IMR-90 (cell line): ENCODE results near the gene DHX15.

Experiments
- CEBPB ChIP-seq: IDR thresholded peaks from 2 replicates; pipeline ENCODE4 v1.6.1; 2012; ENCODE audit warnings: low read depth, low read length, improper control_type of control experiment
- POLR2A ChIP-seq: IDR thresholded peaks from 2 replicates; pipeline ENCODE4 v1.6.1; 2012; ENCODE audit warnings: mild to moderate bottlenecking, low read depth, low read length
- RAD21 ChIP-seq: IDR thresholded peaks from 2 replicates; pipeline ENCODE4 v1.6.1; 2012; ENCODE audit warnings: low read length, improper control_type of control experiment
- TF ChIP-seq, protein P1 (sequence below): conservative IDR thresholded peaks from 2 replicates; pipeline ENCODE4 v1.5.1; 2012; ENCODE audit warnings: mild to moderate bottlenecking, low read depth, low read length, improper control_type of control experiment

DNA sequence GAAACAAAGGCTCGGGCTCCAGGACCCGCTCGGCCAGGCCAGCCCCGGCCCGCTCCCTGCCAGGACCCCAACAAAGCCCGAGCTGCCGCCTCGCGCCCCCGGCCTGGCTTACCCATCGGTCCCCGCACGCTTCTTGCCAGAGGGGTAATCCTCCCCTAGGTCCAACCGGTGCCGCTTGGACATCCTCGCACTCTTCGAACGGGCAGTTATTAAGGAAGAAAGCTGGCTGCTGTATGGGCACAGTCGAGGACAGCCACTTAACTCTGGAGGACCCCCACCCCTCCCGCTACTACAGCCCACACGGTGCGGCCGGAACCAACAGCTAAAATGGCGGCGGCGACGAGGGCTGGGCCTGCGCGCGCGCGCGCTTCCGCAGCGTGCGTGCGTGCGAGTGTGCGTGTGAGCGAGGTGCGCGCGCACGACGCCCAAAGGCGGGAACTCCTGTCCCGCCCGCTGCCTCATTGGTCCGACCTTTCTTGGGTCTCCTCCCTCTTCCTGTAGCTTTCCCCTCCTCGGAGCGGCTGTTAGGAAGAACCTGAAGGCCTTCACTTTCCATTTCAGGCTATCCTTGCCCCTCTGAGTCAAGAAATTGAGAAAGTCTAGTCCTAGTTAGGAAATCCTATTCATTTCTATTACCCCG lies at the start of gene DHX15:
- TF ChIP-seq POLR2A, result peak; percentile 84; the same call in 1 of the 2 replicates
- TF ChIP-seq, protein P1, sequence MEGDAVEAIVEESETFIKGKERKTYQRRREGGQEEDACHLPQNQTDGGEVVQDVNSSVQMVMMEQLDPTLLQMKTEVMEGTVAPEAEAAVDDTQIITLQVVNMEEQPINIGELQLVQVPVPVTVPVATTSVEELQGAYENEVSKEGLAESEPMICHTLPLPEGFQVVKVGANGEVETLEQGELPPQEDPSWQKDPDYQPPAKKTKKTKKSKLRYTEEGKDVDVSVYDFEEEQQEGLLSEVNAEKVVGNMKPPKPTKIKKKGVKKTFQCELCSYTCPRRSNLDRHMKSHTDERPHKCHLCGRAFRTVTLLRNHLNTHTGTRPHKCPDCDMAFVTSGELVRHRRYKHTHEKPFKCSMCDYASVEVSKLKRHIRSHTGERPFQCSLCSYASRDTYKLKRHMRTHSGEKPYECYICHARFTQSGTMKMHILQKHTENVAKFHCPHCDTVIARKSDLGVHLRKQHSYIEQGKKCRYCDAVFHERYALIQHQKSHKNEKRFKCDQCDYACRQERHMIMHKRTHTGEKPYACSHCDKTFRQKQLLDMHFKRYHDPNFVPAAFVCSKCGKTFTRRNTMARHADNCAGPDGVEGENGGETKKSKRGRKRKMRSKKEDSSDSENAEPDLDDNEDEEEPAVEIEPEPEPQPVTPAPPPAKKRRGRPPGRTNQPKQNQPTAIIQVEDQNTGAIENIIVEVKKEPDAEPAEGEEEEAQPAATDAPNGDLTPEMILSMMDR, result 0 out of 2 replicates have a peak, but pooled peaks have one; percentile 4
- TF ChIP-seq CEBPB, result 0 out of 2 replicates have a peak, but pooled peaks have one; percentile 6
- no peak for TF ChIP-seq RAD21
